HCT116 (cell line): ENCODE results near the gene DNMT3A. TPM values are rescaled to one million over a fixed set of nuclear protein-coding genes. Genes with fewer than 3 reads are reported as not detected.

ENCODE experiments used
- ATAC-seq: fragments of 200-7000 bp; cut with Tn5 transposase; 2 replicates; pipeline ENCODE4 v1.9.1; 2020; ENCODE audit warnings: mild to moderate bottlenecking, moderate library complexity
- BruUV-seq: library from RNA; stranded (reverse); fragments of 400-500 nt; replicated peaks from 2 replicates; lab custom pipeline; 2021; lab: Mats Ljungman, UMichigan
- CTCF ChIA-PET: fragments of 300-600 bp; sonication (Branson Sonifier 250); formaldehyde crosslinking; loops from one replicate; lab custom pipeline; 2021; ENCODE audit warnings: antibody characterized with exemption; lab: Charles Lee
- POLR2A ChIA-PET: fragments of 300-600, 350-600 bp; sonication (Branson Sonifier 250); formaldehyde crosslinking; loops from one replicate; lab custom pipeline; 2021; ENCODE audit warnings: antibody characterized with exemption; lab: Charles Lee
- RAD21 ChIA-PET, 2 experiments: fragments of 300-600 bp; sonication (Branson Sonifier 250); formaldehyde crosslinking; loops; one replicate each; lab custom pipeline; 2023; ENCODE audit warnings: low total read pairs in 2 of 2; ENCODE audit not compliant: uncharacterized antibody in 2 of 2, unreplicated experiment in 2 of 2, low non-redundant PET in 1 of 2; lab: Charles Lee
- DNase-seq: peaks from one replicate; pipeline ENCODE4 v3.0.0-alpha.2; 2010; ENCODE audit warnings: low read depth, low spot score
- H2AFZ ChIP-seq: fragments of 200-600 bp; shearing (Covaris generic), sonication (generic); 2 replicates; pipeline ENCODE4 v1.6.1; 2017; ENCODE audit warnings: low read depth, mixed run types, mixed read lengths, antibody characterized with exemption, low read length; ENCODE audit not compliant: poor library complexity, severe bottlenecking
- H3K27ac ChIP-seq: 2 replicates; pipeline ENCODE4 v1.5.1; 2012; ENCODE audit warnings: low read depth, low read length
- H3K27me3 ChIP-seq: fragments of 200-600 bp; sonication (generic); 2 replicates; pipeline ENCODE4 v1.6.1; 2016; ENCODE audit warnings: mixed run types, low read length, mixed read lengths; ENCODE audit not compliant: insufficient read depth
- H3K36me3 ChIP-seq, 2 experiments: fragments of 200-500 bp in 1 of 2; fragments of 200-600 bp in 1 of 2; sonication (Bioruptor generic) in 1 of 2; sonication (generic) in 1 of 2; 2 replicates each; pipeline versions ENCODE4 v1.5.1 to v1.6.1; 2014 to 2016; ENCODE audit warnings: low read length in 2 of 2, inconsistent platforms in 1 of 2, mixed read lengths in 1 of 2, mixed run types in 1 of 2; ENCODE audit not compliant: insufficient read depth in 2 of 2, control insufficient read depth in 1 of 2
- H3K4me1 ChIP-seq, 2 experiments: fragments of 200-600 bp in 1 of 2; sonication (generic) in 1 of 2; 2 replicates each; pipeline versions ENCODE4 v1.5.1 to v1.6.1; 2012 to 2017; ENCODE audit warnings: low read length in 2 of 2, inconsistent platforms in 1 of 2, mild to moderate bottlenecking in 1 of 2, mixed read lengths in 1 of 2, mixed run types in 1 of 2, moderate library complexity in 1 of 2; ENCODE audit not compliant: insufficient read depth in 2 of 2, control insufficient read depth in 1 of 2
- H3K4me2 ChIP-seq: fragments of 200-600 bp; sonication (generic); 2 replicates; pipeline ENCODE4 v1.6.1; 2017; ENCODE audit warnings: mixed run types, low read length, mixed read lengths
- H3K4me3 ChIP-seq, 2 experiments: fragments of 200-600 bp in 1 of 2; sonication (generic) in 1 of 2; replicated peaks in 1 of 2; 2 replicates each; pipeline ENCODE4 v1.5.1; 2011 to 2016; ENCODE audit warnings: low read length in 2 of 2, control low read depth in 1 of 2, low read depth in 1 of 2, mild to moderate bottlenecking in 1 of 2, mixed read lengths in 1 of 2, mixed run types in 1 of 2
- H3K79me2 ChIP-seq: fragments of 200-600 bp; sonication (generic); 2 replicates; pipeline ENCODE4 v1.6.1; 2017; ENCODE audit warnings: mild to moderate bottlenecking, mixed run types, low read length, moderate library complexity, mixed read lengths; ENCODE audit not compliant: insufficient read depth
- H3K9ac ChIP-seq: fragments of 200-600 bp; sonication (generic); 2 replicates; pipeline ENCODE4 v1.6.1; 2016; ENCODE audit warnings: low read length, mixed read lengths
- H3K9me2 ChIP-seq: fragments of 200-600 bp; sonication (generic), shearing (Covaris generic); 2 replicates; pipeline ENCODE4 v1.6.1; 2017; ENCODE audit warnings: mixed run types, mild to moderate bottlenecking, moderate library complexity; ENCODE audit not compliant: insufficient read depth
- H3K9me3 ChIP-seq, 2 experiments: fragments of 200-500 bp in 1 of 2; fragments of 200-600 bp in 1 of 2; sonication (Bioruptor generic) in 1 of 2; sonication (generic) in 1 of 2; 2 replicates each; pipeline ENCODE4 v1.6.1; 2014 to 2017; ENCODE audit warnings: low read length in 2 of 2, mixed read lengths in 2 of 2, inconsistent platforms in 1 of 2, low read depth in 1 of 2, mild to moderate bottlenecking in 1 of 2, mixed run types in 1 of 2, moderate library complexity in 1 of 2; ENCODE audit not compliant: control insufficient read depth in 1 of 2, insufficient read depth in 1 of 2
- H4K20me1 ChIP-seq: fragments of 200-600 bp; sonication (generic), shearing (Covaris generic); 2 replicates; pipeline ENCODE4 v1.6.1; 2017; ENCODE audit warnings: mixed run types, mild to moderate bottlenecking, moderate library complexity; ENCODE audit not compliant: insufficient read depth
- ATF3 ChIP-seq: IDR thresholded peaks from 2 replicates; pipeline ENCODE4 v1.6.1; 2012
- CBX3 ChIP-seq: IDR thresholded peaks from 2 replicates; pipeline ENCODE4 v1.6.1; 2012; ENCODE audit warnings: low read depth
- CEBPB ChIP-seq: IDR thresholded peaks from 2 replicates; pipeline ENCODE4 v1.6.1; 2012; ENCODE audit warnings: low read depth
- CTCF ChIP-seq, 3 experiments: fragments of 200-600 bp in 1 of 3; sonication (generic) in 1 of 3; IDR thresholded peaks in 2 of 3; conservative IDR thresholded peaks in 1 of 3; 2 replicates each; pipeline ENCODE4 v1.5.1; 2012 to 2017; ENCODE audit warnings: low read depth in 2 of 3, low read length in 2 of 3, antibody characterized with exemption in 1 of 3, borderline replicate concordance in 1 of 3, control low read depth in 1 of 3, mild to moderate bottlenecking in 1 of 3, mixed read lengths in 1 of 3, mixed run types in 1 of 3, moderate library complexity in 1 of 3; ENCODE audit not compliant: insufficient read depth in 1 of 3
- ELF1 ChIP-seq: IDR thresholded peaks from 2 replicates; pipeline ENCODE4 v1.6.1; 2012; ENCODE audit warnings: low read depth, borderline replicate concordance
- EZH2 ChIP-seq: fragments of 200-600 bp; sonication (generic); IDR thresholded peaks from 2 replicates; pipeline ENCODE4 v1.6.1; 2017; ENCODE audit warnings: antibody characterized with exemption, mixed run types
- EZH2phosphoT487 ChIP-seq: fragments of 200-600 bp; IDR thresholded peaks from 2 replicates; pipeline ENCODE4 v1.6.1; 2018; ENCODE audit warnings: antibody characterized with exemption, borderline replicate concordance
- FOSL1 ChIP-seq: IDR thresholded peaks from 2 replicates; pipeline ENCODE4 v1.6.1; 2012; ENCODE audit warnings: low read depth
- JUND ChIP-seq: IDR thresholded peaks from 2 replicates; pipeline ENCODE4 v1.6.1; 2012
- MAX ChIP-seq: IDR thresholded peaks from 2 replicates; pipeline ENCODE4 v1.6.1; 2012
- POLR2A ChIP-seq: IDR thresholded peaks from 2 replicates; pipeline ENCODE4 v1.7.0; 2011; ENCODE audit warnings: borderline replicate concordance; ENCODE audit not compliant: insufficient read depth, insufficient read length; ENCODE audit errors: extremely low read depth
- POLR2AphosphoS5 ChIP-seq: IDR thresholded peaks from 2 replicates; pipeline ENCODE4 v1.6.1; 2011; ENCODE audit warnings: mild to moderate bottlenecking, low read depth, low read length, moderate library complexity
- RAD21 ChIP-seq: IDR thresholded peaks from 2 replicates; pipeline ENCODE4 v1.6.1; 2012; ENCODE audit warnings: low read depth, mild to moderate bottlenecking
- REST ChIP-seq: IDR thresholded peaks from 2 replicates; pipeline ENCODE4 v1.6.1; 2012; ENCODE audit warnings: low read depth
- SP1 ChIP-seq: IDR thresholded peaks from 2 replicates; pipeline ENCODE4 v1.6.1; 2012; ENCODE audit warnings: low read depth
- SRF ChIP-seq: IDR thresholded peaks from 2 replicates; pipeline ENCODE4 v1.6.1; 2012; ENCODE audit warnings: low read depth
- YY1 ChIP-seq: IDR thresholded peaks from 2 replicates; pipeline ENCODE4 v1.6.1; 2011; ENCODE audit warnings: low read length, low read depth, moderate library complexity, mild to moderate bottlenecking; ENCODE audit not compliant: insufficient replicate concordance; ENCODE audit errors: extremely low read depth
- ZBTB33 ChIP-seq: IDR thresholded peaks from 2 replicates; pipeline ENCODE4 v1.6.1; 2011; ENCODE audit warnings: mild to moderate bottlenecking, low read length, moderate library complexity; ENCODE audit not compliant: insufficient replicate concordance; ENCODE audit errors: extremely low read depth
- ZFX ChIP-seq: fragments of 450-650 bp; IDR thresholded peaks from 2 replicates; pipeline ENCODE4 v1.6.1; 2017
- intact Hi-C: fragments of 100-400 bp; cut with micrococcal nuclease; formaldehyde crosslinking; loops from 2 replicates; pipeline ENCODE4 v1.10.0; 2022
- total RNA-seq: library from RNA; stranded (reverse); gene quantifications from one replicate; pipeline ENCODE4 v1.2.1, GENCODE V29; 2021; ENCODE audit not compliant: unreplicated experiment

Gene DNMT3A
- total RNA-seq, 1 experiment from 2014 or later = 14.3 TPM

- ChIA-PET POLR2A (no interaction called here), CTCF (no interaction called here), RAD21 (no interaction called here)
- no peaks in the 10 kb centered on the region for H3K36me3 ChIP-seq
- no peaks in the 10 kb centered on the region for H3K4me1 ChIP-seq
- BruUV-seq = no TSS peak
- H4K20me1 ChIP-seq = no peaks in the 10 kb centered on the region
- H2AFZ ChIP-seq = no peak overlapping the region
- H3K79me2 ChIP-seq = peaks cover 5% of the 10 kb centered on the region; the same call in 1 of the 2 replicates
- H3K9ac ChIP-seq = no peak overlapping the region
- intact Hi-C loops = no loop called here
- DNase-seq (no peak), ATAC-seq (no peak)
- no peak overlapping the region for H3K4me2 ChIP-seq
- H3K27ac ChIP-seq = no peak overlapping the region
- H3K27me3 ChIP-seq = no peaks in the 10 kb centered on the region
- no peak overlapping the region for H3K4me3 ChIP-seq
- TF ChIP-seq RAD21 (no peak), SRF (no peak), CTCF (IDR thresholded peaks at IDR 0.05 in 2 of 3, conservative IDR thresholded peaks at IDR 0.05 in 1 of 3; ENCODE audit: borderline replicate concordance in 1 of 3, insufficient read depth in 1 of 3, low read depth in 2 of 3, low read length in 2 of 3) (no peak), ELF1 (no peak), JUND (no peak), EZH2phosphoT487 (no peak), MAX (no peak), CEBPB (no peak), ATF3 (no peak), ZBTB33 (no peak), ZFX (no peak), EZH2 (no peak), POLR2A (no peak), SP1 (no peak), YY1 (no peak), CBX3 (no peak), REST (no peak), POLR2AphosphoS5 (no peak), FOSL1 (no peak)
- no peaks in the 10 kb centered on the region for H3K9me2 ChIP-seq
- H3K9me3 ChIP-seq = no peaks in the 10 kb centered on the region
Measured at GRCh38 chr2:25332571-25332970, 9.2 kb downstream of the DNMT3A start.
